BLaER1 (cell line): ENCODE data around the gene HPSE.
A peak's percentile ranks its signal among the peaks of the same experiment; 100 is the strongest.
"Not testable (repeated sequence)": the region's sequence is repeated elsewhere in the genome, so short reads cannot be mapped to it uniquely, and the experiment has no call there.

Experiments
- H3K27ac ChIP-seq: shearing (Covaris generic); formaldehyde crosslinking; 2 replicates; pipeline ENCODE4 v1.8.1; 2022
- H3K27me3 ChIP-seq: shearing (Covaris generic); formaldehyde crosslinking; 2 replicates; pipeline ENCODE4 v1.8.1; 2022
- H3K36me3 ChIP-seq: shearing (Covaris generic); formaldehyde crosslinking; 2 replicates; pipeline ENCODE4 v1.8.1; 2022
- H3K4me1 ChIP-seq: shearing (Covaris generic); formaldehyde crosslinking; 2 replicates; pipeline ENCODE4 v1.8.1; 2022
- H3K4me2 ChIP-seq: shearing (Covaris generic); formaldehyde crosslinking; 2 replicates; pipeline ENCODE4 v1.8.1; 2022
- H3K4me3 ChIP-seq: shearing (Covaris generic); formaldehyde crosslinking; 2 replicates; pipeline ENCODE4 v1.8.1; 2022
- H3K9ac ChIP-seq: shearing (Covaris generic); formaldehyde crosslinking; 2 replicates; pipeline ENCODE4 v1.8.1; 2022
- H3K9me3 ChIP-seq: shearing (Covaris generic); formaldehyde crosslinking; 2 replicates; pipeline ENCODE4 v1.8.1; 2022
- H4K20me1 ChIP-seq: shearing (Covaris generic); formaldehyde crosslinking; 2 replicates; pipeline ENCODE4 v1.8.1; 2022
- Cebpa-rat ChIP-seq: shearing (Covaris generic); IDR thresholded peaks from 2 replicates; pipeline ENCODE4 v1.8.1; 2022

The HPSE gene

GRCh38 chr4:83339573-83339972 lies 4.9 kb upstream of the HPSE start:
- Histone ChIP-seq H3K27ac (no peak overlapping the region), H3K27me3 (no peaks in the 10 kb centered on the region), H4K20me1 (no peaks in the 10 kb centered on the region), H3K4me3 (no peak overlapping the region), H3K4me2 (no peak overlapping the region), H3K4me1 (peaks cover 19% of the 10 kb centered on the region), H3K36me3 (no peaks in the 10 kb centered on the region), H3K9me3 (peaks cover 14% of the 10 kb centered on the region), H3K9ac (no peak overlapping the region)
- no peak for TF ChIP-seq Cebpa-rat

- Histone ChIP-seq H3K36me3 (no peaks in the 10 kb centered on the region), H3K4me3 (no peak overlapping the region), H3K4me1 (peaks cover 22% of the 10 kb centered on the region), H3K9ac (no peak overlapping the region), H3K27me3 (no peaks in the 10 kb centered on the region), H3K27ac (no peak overlapping the region), H4K20me1 (no peaks in the 10 kb centered on the region), H3K4me2 (peak overlapping the region; percentile 99), H3K9me3 (peaks cover 14% of the 10 kb centered on the region)
- TF ChIP-seq Cebpa-rat: no peak
These were observed 1.1 kb upstream of the HPSE start for GRCh38 chr4:83335701-83336100.

GRCh38 chr4:83331956-83332355 lies 2.7 kb downstream of the HPSE start:
- Histone ChIP-seq H3K9ac (no peak overlapping the region), H4K20me1 (no peaks in the 10 kb centered on the region), H3K27ac (no peak overlapping the region), H3K27me3 (no peaks in the 10 kb centered on the region), H3K36me3 (no peaks in the 10 kb centered on the region), H3K9me3 (no peaks in the 10 kb centered on the region), H3K4me3 (no peak overlapping the region), H3K4me1 (peaks cover 23% of the 10 kb centered on the region), H3K4me2 (no peak overlapping the region)
- no peak for TF ChIP-seq Cebpa-rat

- H3K27me3 ChIP-seq: no peaks in the 10 kb centered on the region
- no peak overlapping the region for H3K27ac ChIP-seq
- no peaks in the 10 kb centered on the region for H3K36me3 ChIP-seq
- H3K9ac ChIP-seq: no peak overlapping the region
- peaks cover 16% of the 10 kb centered on the region for H3K4me1 ChIP-seq
- no peak for TF ChIP-seq Cebpa-rat
- no peaks in the 10 kb centered on the region for H3K9me3 ChIP-seq
- H3K4me3 ChIP-seq: no peak overlapping the region
- no peaks in the 10 kb centered on the region for H4K20me1 ChIP-seq
- no peak overlapping the region for H3K4me2 ChIP-seq
These were observed 5.0 kb downstream of the HPSE start for GRCh38 chr4:83329521-83330110.

GRCh38 chr4:83328521-83329187 lies 6.0 kb downstream of the HPSE start:
- Histone ChIP-seq H3K27ac (no peak overlapping the region), H3K4me3 (no peak overlapping the region), H4K20me1 (no peaks in the 10 kb centered on the region), H3K36me3 (no peaks in the 10 kb centered on the region), H3K4me1 (peaks cover 7% of the 10 kb centered on the region), H3K27me3 (no peaks in the 10 kb centered on the region), H3K4me2 (no peak overlapping the region), H3K9ac (no peak overlapping the region), H3K9me3 (no peaks in the 10 kb centered on the region)
- TF ChIP-seq Cebpa-rat: no peak

GRCh38 chr4:83326546-83326945 lies 8.1 kb downstream of the HPSE start:
- no peak overlapping the region for H3K9ac ChIP-seq
- H3K4me2 ChIP-seq: no peak overlapping the region
- no peaks in the 10 kb centered on the region for H4K20me1 ChIP-seq
- H3K9me3 ChIP-seq: no peaks in the 10 kb centered on the region
- H3K36me3 ChIP-seq: no peaks in the 10 kb centered on the region
- no peaks in the 10 kb centered on the region for H3K27me3 ChIP-seq
- peaks cover 4% of the 10 kb centered on the region; the same call in 1 of the 2 replicates for H3K4me1 ChIP-seq
- H3K4me3 ChIP-seq: no peak overlapping the region
- no peak for TF ChIP-seq Cebpa-rat
- no peak overlapping the region for H3K27ac ChIP-seq

GRCh38 chr4:83325306-83325705 lies 9.3 kb downstream of the HPSE start:
- not testable (repeated sequence) for H3K9ac ChIP-seq, H3K9me3 ChIP-seq, H3K27me3 ChIP-seq, H3K4me2 ChIP-seq, H3K36me3 ChIP-seq, H4K20me1 ChIP-seq, H3K27ac ChIP-seq, H3K4me3 ChIP-seq
- peaks cover 12% of the 10 kb centered on the region for H3K4me1 ChIP-seq

GRCh38 chr4:83323136-83323535 lies 11.5 kb downstream of the HPSE start:
- TF ChIP-seq Cebpa-rat: no peak
- H3K27ac ChIP-seq: no peak overlapping the region
- H3K36me3 ChIP-seq: peaks cover 7% of the 10 kb centered on the region
- no peaks in the 10 kb centered on the region for H4K20me1 ChIP-seq
- H3K9me3 ChIP-seq: no peaks in the 10 kb centered on the region
- no peak overlapping the region for H3K4me2 ChIP-seq
- H3K27me3 ChIP-seq: no peaks in the 10 kb centered on the region
- H3K9ac ChIP-seq: no peak overlapping the region
- peaks cover 22% of the 10 kb centered on the region for H3K4me1 ChIP-seq
- H3K4me3 ChIP-seq: no peak overlapping the region

GRCh38 chr4:83320548-83320947 lies 14.1 kb downstream of the HPSE start:
- Histone ChIP-seq H3K27ac (peak overlapping the region; percentile 58), H3K27me3 (no peaks in the 10 kb centered on the region), H3K4me1 (peaks cover 18% of the 10 kb centered on the region), H3K36me3 (peaks cover 23% of the 10 kb centered on the region), H3K4me2 (peak overlapping the region; percentile 68), H4K20me1 (no peaks in the 10 kb centered on the region), H3K4me3 (no peak overlapping the region), H3K9ac (no peak overlapping the region), H3K9me3 (no peaks in the 10 kb centered on the region)
- no peak; the same call in 1 of the 2 replicates for TF ChIP-seq Cebpa-rat

- Histone ChIP-seq H4K20me1 (no peaks in the 10 kb centered on the region), H3K4me1 (peaks cover 18% of the 10 kb centered on the region), H3K36me3 (peaks cover 23% of the 10 kb centered on the region), H3K9ac (no peak overlapping the region), H3K4me3 (no peak overlapping the region), H3K4me2 (no peak overlapping the region), H3K27me3 (no peaks in the 10 kb centered on the region), H3K9me3 (no peaks in the 10 kb centered on the region), H3K27ac (no peak overlapping the region)
- no peak for TF ChIP-seq Cebpa-rat
These were observed 16.0 kb downstream of the HPSE start for GRCh38 chr4:83318666-83319065.

- Histone ChIP-seq H3K27me3 (no peaks in the 10 kb centered on the region), H3K27ac (no peak overlapping the region), H3K4me1 (peaks cover 18% of the 10 kb centered on the region), H3K9me3 (no peaks in the 10 kb centered on the region), H3K4me2 (no peak overlapping the region), H4K20me1 (no peaks in the 10 kb centered on the region), H3K36me3 (peaks cover 23% of the 10 kb centered on the region), H3K4me3 (no peak overlapping the region), H3K9ac (no peak overlapping the region)
- no peak for TF ChIP-seq Cebpa-rat
These were observed 17.0 kb downstream of the HPSE start for GRCh38 chr4:83317671-83318070.
